Loucy (cell line): Measurements from ENCODE around the gene NEO1.

Experiments used
- H2AFZ ChIP-seq: fragments of 200-600 bp; sonication (generic); 2 replicates; pipeline ENCODE4 v1.6.0; 2016; ENCODE audit warnings: antibody characterized with exemption, mild to moderate bottlenecking, low read length, moderate library complexity
- H3F3A ChIP-seq: fragments of 200-600 bp; 2 replicates; pipeline ENCODE4 v1.6.0; 2016; ENCODE audit warnings: antibody characterized with exemption, low read depth, mild to moderate bottlenecking
- H3K27me3 ChIP-seq: fragments of 200-600 bp; sonication (generic); 2 replicates; pipeline ENCODE4 v1.6.1; 2014; ENCODE audit warnings: low read length, mild to moderate bottlenecking; ENCODE audit not compliant: insufficient read depth, poor library complexity, severe bottlenecking
- H3K36me3 ChIP-seq: fragments of 200-600 bp; sonication (generic); 2 replicates; pipeline ENCODE4 v1.6.1; 2016; ENCODE audit warnings: low read length; ENCODE audit not compliant: insufficient read depth
- H3K4me1 ChIP-seq: fragments of 200-600 bp; sonication (generic); 2 replicates; pipeline ENCODE4 v1.5.1; 2014; ENCODE audit warnings: low read length, mild to moderate bottlenecking; ENCODE audit not compliant: insufficient read depth, poor library complexity, severe bottlenecking
- H3K4me2 ChIP-seq: fragments of 200-600 bp; sonication (generic); 2 replicates; pipeline ENCODE4 v1.6.0; 2014; ENCODE audit warnings: antibody characterized with exemption, low read length, low read depth, mild to moderate bottlenecking; ENCODE audit not compliant: poor library complexity, severe bottlenecking
- H3K4me3 ChIP-seq: fragments of 200-600 bp; sonication (generic); 2 replicates; pipeline ENCODE4 v1.5.1; 2014; ENCODE audit warnings: low read length, mild to moderate bottlenecking, mixed read lengths; ENCODE audit not compliant: poor library complexity, severe bottlenecking
- H3K79me2 ChIP-seq: fragments of 200-600 bp; sonication (generic); 2 replicates; pipeline ENCODE4 v1.6.1; 2014; ENCODE audit warnings: low read length; ENCODE audit not compliant: insufficient read depth
- H3K9ac ChIP-seq: fragments of 200-600 bp; sonication (generic); 2 replicates; pipeline ENCODE4 v1.6.0; 2014; ENCODE audit warnings: mild to moderate bottlenecking, low read depth, low read length, moderate library complexity; ENCODE audit not compliant: poor library complexity, severe bottlenecking
- H3K9me2 ChIP-seq: fragments of 200-600 bp; sonication (generic); replicated peaks from 2 replicates; pipeline ENCODE4 v1.6.1; 2016; ENCODE audit warnings: low read depth, low read length, mixed read lengths
- H3K9me3 ChIP-seq: fragments of 200-600 bp; sonication (generic); 2 replicates; pipeline ENCODE4 v1.6.1; 2014; ENCODE audit warnings: mild to moderate bottlenecking, antibody characterized with exemption, low read length, low read depth; ENCODE audit not compliant: insufficient read depth
- H4K20me1 ChIP-seq: fragments of 200-600 bp; sonication (generic); 2 replicates; pipeline ENCODE4 v1.6.0; 2014; ENCODE audit warnings: antibody characterized with exemption, low read length, mild to moderate bottlenecking; ENCODE audit not compliant: insufficient read depth, poor library complexity, severe bottlenecking
- EZH2phosphoT487 ChIP-seq: fragments of 200-600 bp; IDR thresholded peaks from 2 replicates; pipeline ENCODE4 v1.6.1; 2018; ENCODE audit warnings: antibody characterized with exemption, mild to moderate bottlenecking, moderate library complexity, borderline replicate concordance
- TF ChIP-seq, protein P1 (sequence below): fragments of 200-600 bp; sonication (generic); conservative IDR thresholded peaks from 2 replicates; pipeline ENCODE4 v1.5.1; 2014; ENCODE audit warnings: mild to moderate bottlenecking, antibody characterized with exemption, low read length

Gene NEO1

DNA sequence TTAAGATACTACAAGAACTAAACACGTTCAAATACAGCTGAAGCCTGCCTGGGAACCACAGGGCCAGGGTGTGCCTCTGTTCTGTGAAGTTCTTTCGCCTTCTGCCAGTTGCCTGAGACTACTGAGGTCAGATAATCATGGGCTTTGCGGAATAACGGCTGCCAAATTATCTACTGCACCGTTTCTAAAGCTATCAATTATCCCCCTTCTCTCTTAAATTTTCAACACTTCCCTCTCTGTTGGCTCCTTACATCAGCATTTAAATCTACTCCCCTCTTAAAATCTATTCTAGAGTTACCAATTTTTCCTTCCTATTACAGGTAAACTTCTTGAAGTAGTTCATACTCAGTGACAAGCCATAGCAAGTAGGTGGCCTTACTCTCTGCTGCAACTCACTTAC is 6.2 kb upstream of the NEO1 start:
- Histone ChIP-seq H3K9ac (no peak overlapping the region), H3K4me2 (no peak overlapping the region)
- TF ChIP-seq, protein P1, sequence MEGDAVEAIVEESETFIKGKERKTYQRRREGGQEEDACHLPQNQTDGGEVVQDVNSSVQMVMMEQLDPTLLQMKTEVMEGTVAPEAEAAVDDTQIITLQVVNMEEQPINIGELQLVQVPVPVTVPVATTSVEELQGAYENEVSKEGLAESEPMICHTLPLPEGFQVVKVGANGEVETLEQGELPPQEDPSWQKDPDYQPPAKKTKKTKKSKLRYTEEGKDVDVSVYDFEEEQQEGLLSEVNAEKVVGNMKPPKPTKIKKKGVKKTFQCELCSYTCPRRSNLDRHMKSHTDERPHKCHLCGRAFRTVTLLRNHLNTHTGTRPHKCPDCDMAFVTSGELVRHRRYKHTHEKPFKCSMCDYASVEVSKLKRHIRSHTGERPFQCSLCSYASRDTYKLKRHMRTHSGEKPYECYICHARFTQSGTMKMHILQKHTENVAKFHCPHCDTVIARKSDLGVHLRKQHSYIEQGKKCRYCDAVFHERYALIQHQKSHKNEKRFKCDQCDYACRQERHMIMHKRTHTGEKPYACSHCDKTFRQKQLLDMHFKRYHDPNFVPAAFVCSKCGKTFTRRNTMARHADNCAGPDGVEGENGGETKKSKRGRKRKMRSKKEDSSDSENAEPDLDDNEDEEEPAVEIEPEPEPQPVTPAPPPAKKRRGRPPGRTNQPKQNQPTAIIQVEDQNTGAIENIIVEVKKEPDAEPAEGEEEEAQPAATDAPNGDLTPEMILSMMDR = no peak

DNA sequence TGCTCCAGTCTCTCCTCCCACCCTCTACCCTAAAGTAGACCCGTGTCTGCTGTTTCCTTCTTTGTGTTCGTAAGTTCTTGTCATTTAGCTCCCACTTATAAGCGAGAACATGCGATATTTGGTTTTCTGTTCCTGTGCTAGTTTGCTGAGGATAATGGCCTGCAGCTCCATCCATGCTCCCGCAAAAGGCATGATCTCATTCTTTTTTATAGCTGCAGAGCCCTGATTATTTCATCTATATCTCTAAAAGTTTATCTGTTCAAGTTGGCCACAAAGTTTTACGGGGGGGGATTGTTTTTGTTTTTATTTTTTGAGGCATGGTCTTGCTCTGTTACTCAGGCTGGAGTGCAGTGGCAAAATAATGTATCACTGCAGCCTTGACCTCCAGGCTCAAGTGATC is 4.4 kb upstream of the NEO1 start:
- peaks cover 20% of the 10 kb centered on the region for H3K27me3 ChIP-seq
- H3K9me3 ChIP-seq = no peaks in the 10 kb centered on the region
- H3K9ac ChIP-seq = no peak overlapping the region
- H3K4me3 ChIP-seq = no peak overlapping the region
- TF ChIP-seq, protein P1 = no peak
- TF ChIP-seq EZH2phosphoT487 = no peak
- H3F3A ChIP-seq = no peaks in the 10 kb centered on the region
- no peaks in the 10 kb centered on the region for H4K20me1 ChIP-seq
- H3K9me2 ChIP-seq = no peaks in the 10 kb centered on the region
- H3K4me2 ChIP-seq = no peak overlapping the region
- peaks cover 2% of the 10 kb centered on the region for H3K4me1 ChIP-seq
- no peak overlapping the region for H2AFZ ChIP-seq
- no peaks in the 10 kb centered on the region for H3K36me3 ChIP-seq
- H3K79me2 ChIP-seq = no peaks in the 10 kb centered on the region

More for the DNA sequence above, 6.2 kb upstream of the NEO1 start:
- H3K4me1 ChIP-seq = no peaks in the 10 kb centered on the region
- no peaks in the 10 kb centered on the region for H3K9me3 ChIP-seq
- H4K20me1 ChIP-seq = no peaks in the 10 kb centered on the region
- H3K36me3 ChIP-seq = no peaks in the 10 kb centered on the region
- H2AFZ ChIP-seq = no peak overlapping the region
- H3K79me2 ChIP-seq = no peaks in the 10 kb centered on the region
- no peaks in the 10 kb centered on the region for H3K9me2 ChIP-seq
- peaks cover 13% of the 10 kb centered on the region for H3K27me3 ChIP-seq
- H3K4me3 ChIP-seq = no peak overlapping the region
- H3F3A ChIP-seq = no peaks in the 10 kb centered on the region

DNA sequence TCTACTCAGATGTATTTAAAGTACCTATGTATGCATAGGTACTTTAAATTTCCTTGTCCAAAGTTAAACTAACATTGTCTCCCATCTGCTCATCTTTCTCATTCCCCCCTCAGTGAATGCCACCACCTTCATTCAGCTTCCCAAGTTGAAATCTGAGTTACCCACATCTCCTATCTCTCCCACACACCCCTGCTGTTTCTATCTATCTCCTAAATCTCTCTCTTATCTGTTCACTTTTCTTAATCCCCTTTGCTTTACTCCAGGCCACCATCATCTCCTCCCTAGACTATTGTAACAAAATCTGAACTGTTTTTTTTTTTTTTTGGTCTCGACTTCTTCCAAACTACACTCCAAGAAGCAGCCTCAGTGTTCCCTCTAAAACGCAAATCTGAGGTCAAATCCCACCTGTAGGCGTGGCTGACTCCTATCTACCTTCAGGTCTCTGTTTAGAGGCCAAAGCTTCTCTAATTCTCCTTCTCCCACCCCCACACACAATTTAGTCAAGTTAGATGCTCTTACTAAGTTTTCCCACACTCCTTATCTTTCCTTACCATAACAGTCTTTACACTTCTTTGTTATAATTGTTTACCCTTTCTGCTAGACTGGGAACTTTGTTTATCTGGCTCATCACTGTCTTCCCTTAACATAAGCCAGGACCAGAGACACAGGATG is 3.5 kb upstream of the NEO1 start:
- TF ChIP-seq, protein P1 = no peak
- TF ChIP-seq EZH2phosphoT487 = no peak
- no peak overlapping the region for H3K4me2 ChIP-seq

More for the DNA sequence above, 3.5 kb upstream of the NEO1 start:
- H3F3A ChIP-seq = no peaks in the 10 kb centered on the region
- H3K4me1 ChIP-seq = peaks cover 7% of the 10 kb centered on the region
- H3K9me2 ChIP-seq = no peaks in the 10 kb centered on the region
- H3K36me3 ChIP-seq = no peaks in the 10 kb centered on the region
- H4K20me1 ChIP-seq = no peaks in the 10 kb centered on the region
- H2AFZ ChIP-seq = no peak overlapping the region
- no peaks in the 10 kb centered on the region for H3K79me2 ChIP-seq
- no peak overlapping the region for H3K9ac ChIP-seq
- no peak overlapping the region for H3K4me3 ChIP-seq
- H3K27me3 ChIP-seq = peaks cover 22% of the 10 kb centered on the region
- no peaks in the 10 kb centered on the region for H3K9me3 ChIP-seq
